ENCODE data around the gene EPB41.
A peak's percentile ranks its signal among the peaks of the same experiment; 100 is the strongest.
"Not testable (repeated sequence)": the region's sequence is repeated elsewhere in the genome, so short reads cannot be mapped to it uniquely, and the experiment has no call there.

EPB41 gene

GRCh38 chr1:28927266-28927647, 12.9 kb downstream of the EPB41 start:
- no peak for DNase-seq (ENCODE audit: low read depth in 2 of 2)

DNA sequence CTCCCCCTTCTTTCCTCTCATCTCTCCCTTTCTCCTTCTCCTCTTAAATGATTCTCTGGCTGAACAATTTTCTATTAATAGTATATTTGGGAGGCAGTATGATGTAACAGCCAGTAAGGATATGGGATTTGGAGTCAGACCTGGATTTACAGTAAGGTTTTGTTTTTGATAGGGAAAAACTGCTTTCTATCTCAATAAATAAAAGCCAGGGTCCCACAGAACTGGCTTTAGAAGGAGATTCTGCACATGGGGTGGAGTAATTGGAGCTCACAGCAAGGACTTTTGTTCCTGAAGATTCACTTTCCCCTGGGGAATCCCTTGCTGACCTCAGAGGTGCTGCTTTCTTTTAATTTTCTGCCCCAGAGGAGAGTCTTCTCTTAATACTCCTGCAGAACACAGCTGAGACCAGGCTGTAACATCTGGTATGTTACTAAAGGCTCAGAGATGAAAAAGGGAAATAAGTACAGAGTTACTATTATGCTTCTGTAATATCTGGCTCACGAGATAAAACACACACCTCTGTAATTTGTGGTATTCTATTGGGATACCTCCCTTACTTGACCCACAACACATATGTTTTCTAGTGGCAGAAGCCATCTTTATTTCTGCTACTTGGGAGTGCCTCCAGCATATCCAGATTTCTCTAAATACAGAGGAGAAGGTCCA, 13.4 kb downstream of the EPB41 start:
- no peak for DNase-seq (ENCODE audit: low read depth in 2 of 2)

- no peak for DNase-seq (ENCODE audit: low read depth in 2 of 2)
Observed at GRCh38 chr1:28928314-28928941, 14.1 kb downstream of the EPB41 start.

DNA sequence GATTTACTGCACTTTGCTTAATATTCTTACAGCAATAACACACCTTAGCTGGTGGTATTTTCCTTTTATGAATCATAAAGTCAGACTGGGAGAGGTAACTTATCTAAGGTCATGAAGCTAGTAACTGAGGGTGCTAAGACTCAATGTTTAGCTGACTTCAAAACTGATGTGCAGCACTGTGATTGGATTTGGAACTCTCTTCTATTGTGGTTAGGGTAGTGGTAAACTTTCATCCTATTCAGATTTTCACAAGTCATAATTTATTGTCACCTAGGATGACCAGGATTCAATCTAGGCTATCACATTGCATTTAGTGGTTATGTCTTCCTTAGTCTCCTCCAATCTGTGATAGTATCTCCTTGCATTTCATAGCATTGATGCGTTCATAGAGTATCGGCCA, 18.9 kb downstream of the EPB41 start:
- DNase-seq (ENCODE audit: low read depth in 2 of 2) = no peak

- no peak for DNase-seq (ENCODE audit: low read depth in 2 of 2)
Observed at GRCh38 chr1:28933918-28934317, 19.5 kb downstream of the EPB41 start.

DNA sequence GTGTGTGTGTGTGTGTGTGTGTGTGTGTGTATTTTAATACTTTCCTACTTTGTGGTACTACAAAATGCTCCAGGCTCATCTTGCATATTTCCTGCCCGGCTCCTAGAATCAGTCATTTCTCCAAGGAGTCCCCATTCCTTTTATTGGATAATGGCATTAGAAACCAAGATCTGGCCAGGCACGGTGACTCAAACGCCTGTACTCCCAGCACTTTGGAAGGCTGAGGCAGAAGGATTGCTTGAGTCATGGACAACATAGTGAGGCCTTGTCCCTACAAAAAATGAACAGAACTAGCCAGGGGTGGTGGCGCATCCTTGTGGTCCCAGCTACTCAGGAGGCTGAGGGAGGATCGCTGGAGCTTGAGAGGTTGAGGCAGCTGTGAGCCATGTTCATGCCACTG, 20.3 kb downstream of the EPB41 start:
- DNase-seq (ENCODE audit: low read depth in 2 of 2) = no peak

GRCh38 chr1:28935293-28935692, 20.9 kb downstream of the EPB41 start:
- DNase-seq (ENCODE audit: low read depth in 2 of 2) = no peak

- no peak for DNase-seq (ENCODE audit: low read depth in 2 of 2)
Observed at GRCh38 chr1:28936094-28936493, 21.7 kb downstream of the EPB41 start.

DNA sequence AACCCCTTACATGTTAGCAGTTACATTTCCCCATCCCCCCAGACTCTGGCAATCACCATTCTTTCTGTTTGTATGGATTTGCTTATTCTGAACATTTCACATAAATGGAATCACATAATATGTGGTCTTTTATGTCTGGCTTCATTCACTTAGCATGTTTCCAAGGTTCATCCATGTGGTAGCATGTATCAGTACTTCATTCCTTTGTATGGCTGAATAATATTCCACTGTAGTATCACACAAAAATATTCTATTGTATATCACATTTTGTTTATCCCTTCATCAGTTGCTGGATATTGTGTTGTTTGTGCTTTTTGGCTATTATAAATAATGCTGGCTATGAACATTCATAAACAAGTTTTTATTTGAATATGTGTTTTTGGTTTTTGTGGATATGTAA, 22.2 kb downstream of the EPB41 start:
- no peak for DNase-seq (ENCODE audit: low read depth in 2 of 2)

DNA sequence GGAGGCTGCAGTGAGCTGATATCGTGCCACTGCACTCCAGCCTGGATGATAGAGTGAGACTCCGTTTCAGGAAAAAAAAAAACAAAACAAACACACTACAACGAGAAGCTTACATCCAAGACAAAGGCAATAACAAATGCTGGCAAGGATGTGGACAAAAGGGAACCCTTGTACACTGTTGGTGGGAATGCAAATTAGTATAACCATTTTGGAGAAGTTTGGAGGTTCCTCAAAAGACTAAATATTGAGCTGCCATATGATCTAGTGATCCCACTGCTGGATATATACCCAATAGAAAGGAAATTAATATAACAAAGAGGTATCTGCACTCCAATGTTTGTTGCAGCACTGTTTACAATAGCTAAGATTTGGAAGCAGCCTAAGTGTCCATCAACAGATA, 29.2 kb downstream of the EPB41 start:
- DNase-seq (ENCODE audit: low read depth in 2 of 2) = not testable (repeated sequence)

DNA sequence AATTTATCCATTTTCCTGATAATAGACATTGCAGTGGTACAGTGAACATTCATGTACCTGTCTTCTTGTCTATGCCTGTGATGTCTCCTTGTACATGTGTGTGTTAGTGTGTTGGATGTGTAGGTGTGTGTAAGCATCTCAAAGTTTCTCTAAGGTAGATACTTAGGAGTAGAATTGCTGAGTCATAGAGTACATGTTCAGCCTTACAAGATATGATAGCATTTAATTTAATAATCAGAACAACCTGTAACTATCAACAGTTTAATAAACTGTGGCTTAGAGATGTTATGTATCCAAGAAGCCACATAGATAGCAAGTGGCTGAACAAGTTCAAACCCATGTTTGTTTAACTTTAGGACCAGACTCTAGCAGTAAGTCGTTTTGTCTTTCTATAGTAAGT, 35.6 kb downstream of the EPB41 start:
- no peak for DNase-seq (ENCODE audit: low read depth in 2 of 2)

GRCh38 chr1:28950449-28950848, 36.1 kb downstream of the EPB41 start:
- no peak for DNase-seq (ENCODE audit: low read depth in 2 of 2)

DNA sequence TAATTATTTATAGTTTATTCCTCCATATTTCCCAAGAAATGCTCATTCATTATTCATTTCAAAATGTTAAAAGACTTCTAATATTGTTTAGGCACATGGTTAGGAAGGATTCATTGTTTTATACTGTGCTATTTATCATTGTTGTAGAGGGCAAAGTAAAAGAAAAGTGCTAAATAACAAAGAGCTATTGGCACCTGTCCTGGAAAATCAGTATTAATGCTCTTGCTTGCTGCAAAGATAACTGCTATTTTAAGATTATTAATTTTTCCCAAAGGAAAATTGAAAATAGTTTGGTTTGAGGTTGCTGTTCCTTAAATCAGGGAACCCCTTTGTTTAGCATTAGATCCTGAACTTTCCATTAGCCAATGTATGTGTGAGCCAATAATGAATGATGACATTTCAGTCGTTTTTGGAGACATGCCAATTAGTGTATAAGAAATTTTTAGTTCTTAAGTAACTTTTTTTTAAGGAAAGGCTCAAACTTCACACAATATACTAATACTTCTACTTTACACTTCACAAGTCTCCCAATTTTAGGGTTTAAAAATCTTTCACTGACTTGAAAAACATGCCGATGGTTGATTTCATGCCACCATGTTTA, 39.9 kb downstream of the EPB41 start:
- no peak for DNase-seq (ENCODE audit: low read depth in 2 of 2)

- DNase-seq (ENCODE audit: low read depth in 2 of 2) = no peak
Observed at GRCh38 chr1:28956038-28956464, 41.7 kb downstream of the EPB41 start.

DNA sequence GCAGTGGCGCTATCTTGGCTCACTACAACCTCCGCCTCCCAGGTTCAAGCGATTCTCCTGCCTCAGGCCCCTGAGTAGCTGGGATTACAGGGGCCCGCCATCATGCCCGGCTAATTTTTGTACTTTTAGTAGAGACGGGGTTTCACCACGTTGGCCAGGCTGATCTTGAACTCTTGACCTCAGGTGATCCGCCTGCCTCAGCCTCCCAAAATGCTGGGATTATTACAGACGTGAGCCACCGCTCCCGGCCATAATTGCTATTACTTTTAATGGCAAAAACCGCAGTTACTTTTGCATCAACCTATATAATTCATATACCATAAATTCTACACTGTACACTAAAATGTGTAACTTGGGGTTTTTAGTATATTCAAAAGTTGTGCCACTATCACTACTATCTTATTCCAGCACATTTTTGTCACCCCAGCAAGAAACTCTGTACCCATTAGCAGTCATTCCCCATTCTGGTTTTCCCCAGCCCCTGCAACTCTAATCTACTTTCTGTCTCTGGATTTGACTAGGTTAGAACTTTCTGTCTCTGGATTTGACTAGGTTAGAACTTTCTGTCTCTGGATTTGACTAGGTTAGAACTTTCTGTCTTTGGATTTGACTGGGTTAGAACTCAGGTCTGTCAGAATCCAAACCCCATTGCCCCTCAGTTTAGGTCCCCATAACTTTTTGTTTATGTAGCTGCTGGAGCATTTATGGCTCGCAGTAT, 47.9 kb downstream of the EPB41 start:
- peak; percentile 11 to 15 for DNase-seq (ENCODE audit: low read depth in 2 of 2)

DNA sequence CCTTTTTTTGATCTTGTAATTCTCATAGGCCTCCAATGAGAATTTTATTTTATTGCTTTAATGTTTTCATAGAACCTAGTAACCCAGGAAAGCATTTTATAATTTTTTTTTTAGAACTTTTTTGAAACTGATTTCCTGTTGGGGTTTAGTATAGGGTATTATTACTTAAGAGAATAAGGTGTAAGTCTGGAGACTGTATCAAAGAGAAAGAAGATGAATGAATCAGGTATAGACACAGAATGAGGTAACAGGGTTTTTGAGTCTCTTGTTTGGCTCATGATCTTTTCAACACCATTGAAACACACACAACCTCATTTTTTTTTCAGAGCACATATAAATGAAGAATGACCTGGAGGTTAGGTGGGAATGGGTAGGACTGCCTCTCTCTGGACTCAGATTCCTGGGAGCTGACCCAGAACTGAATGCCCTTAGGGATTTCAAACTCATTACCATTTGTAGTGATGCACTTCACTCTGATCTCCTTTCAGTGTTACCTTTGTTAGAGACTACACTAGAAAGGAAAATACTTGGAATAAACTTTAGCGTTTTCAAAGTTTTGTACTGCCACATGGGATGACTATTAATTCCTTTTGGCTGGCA, 51.0 kb downstream of the EPB41 start:
- no peak for DNase-seq (ENCODE audit: low read depth in 2 of 2)

DNA sequence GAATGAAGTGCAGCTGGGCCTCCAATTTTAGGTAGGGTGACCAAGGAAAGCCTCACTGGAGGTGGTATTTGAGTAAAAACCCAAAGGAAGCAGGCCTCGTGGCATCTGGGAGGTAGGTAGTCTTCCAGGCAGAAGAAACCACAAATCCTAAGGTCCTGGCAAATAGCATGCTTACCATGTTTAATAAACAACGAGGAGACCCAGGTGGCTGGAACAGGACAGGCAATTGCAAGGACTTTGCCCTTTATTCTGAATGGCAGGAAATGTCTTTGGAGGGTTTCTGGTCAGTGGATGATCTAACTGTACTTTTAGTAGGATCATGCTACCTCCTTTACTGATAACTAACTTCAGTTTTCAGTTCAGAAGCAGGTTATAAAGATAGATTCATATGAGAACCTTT, 52.2 kb downstream of the EPB41 start:
- no peak for DNase-seq (ENCODE audit: low read depth in 2 of 2)

DNA sequence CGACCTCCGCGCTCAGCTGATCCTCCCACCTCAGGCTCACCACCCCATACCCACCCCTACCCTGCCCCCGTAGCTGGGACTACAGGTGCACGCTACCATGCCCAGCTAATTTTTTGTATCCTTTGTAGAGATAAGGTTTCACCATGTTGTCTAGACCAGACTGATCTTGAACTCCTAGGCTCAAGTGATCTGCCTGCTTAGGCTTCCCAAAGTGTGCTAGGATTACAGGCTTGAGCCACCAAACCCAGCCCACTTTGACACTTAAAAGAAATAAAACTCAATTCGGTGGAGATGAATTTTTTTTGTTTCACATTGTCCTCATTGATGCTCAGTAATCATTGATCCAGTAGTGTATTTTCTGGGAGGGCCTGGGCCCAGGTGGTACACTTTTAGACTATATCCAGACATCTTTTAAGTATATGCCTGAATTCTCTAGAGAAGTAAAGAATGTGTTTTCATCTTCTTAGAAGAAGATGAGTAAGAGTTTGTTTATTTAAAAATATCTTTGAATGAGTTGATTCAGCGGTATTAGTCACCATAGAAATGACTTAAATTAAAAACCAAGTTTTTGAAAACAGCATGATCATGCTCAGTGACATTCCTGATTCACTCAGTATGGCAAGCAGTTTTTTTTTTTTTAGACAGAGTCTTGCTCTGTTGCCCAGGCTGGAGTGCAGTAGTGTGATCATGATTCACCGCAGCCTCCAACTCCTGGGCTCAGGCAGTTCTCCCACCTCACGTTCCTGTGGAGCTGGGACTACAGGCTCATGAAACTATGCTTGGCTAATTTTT, 57.8 kb downstream of the EPB41 start:
- DNase-seq (ENCODE audit: low read depth in 2 of 2) = no peak

DNA sequence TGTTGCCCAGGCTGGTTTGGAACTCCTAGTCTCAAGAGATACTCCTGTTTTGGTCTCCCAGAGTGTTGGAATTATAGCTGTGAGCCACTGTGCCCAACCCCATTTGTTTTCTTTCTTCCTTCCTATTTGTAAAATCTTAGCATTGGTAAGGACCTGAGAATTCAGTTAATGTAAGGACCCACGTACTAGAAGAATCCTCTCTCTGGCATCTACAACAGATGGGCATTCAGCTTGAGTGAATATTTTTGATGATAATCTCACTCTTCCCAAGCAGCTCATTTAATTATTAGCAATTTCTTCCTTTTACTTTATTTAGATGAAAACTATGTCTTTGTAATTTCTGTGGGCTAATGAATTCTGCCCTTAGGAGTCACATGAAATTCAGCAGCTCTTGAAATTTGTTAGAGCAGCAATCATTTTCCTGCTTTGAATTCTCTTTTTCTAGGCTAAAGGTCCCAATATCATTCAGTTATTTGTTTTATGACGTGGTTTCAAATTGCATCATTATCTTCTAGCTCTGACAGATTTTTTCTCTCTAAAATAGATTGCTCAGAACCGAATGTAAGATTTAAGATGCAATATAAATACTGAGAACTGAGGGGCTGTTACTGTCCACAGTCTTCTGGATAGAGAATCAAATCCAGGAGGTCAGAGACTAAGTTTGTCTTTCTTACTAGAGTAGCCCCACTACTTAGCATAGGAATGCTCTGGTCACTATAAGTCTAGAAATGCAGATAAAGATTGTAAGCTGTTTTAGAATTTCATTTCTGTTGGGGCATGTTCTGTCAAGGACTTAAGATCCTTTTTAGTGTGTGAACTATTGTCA, 59.4 kb downstream of the EPB41 start:
- DNase-seq (ENCODE audit: low read depth in 2 of 2) = no peak

GRCh38 chr1:28974432-28974831, 60.1 kb downstream of the EPB41 start:
- DNase-seq (ENCODE audit: low read depth in 2 of 2) = no peak

DNA sequence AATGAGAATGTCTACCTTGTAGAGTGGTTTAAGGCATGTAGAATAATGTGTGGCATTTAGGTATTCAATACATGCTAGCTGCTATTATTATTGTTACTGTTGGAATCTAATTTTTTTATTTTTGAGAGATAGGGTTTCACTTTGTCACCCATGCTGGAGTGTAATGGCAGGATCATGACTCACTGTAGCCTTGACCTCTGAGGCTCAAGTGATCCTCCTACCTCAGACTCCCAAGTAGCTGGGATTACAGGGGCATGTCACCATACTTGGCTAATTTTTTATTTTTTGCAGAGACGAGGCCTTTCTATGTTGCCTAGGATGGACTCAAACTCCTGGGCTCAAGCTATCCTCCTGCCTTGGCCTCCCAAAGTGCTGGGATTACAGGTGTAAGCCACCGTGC, 61.9 kb downstream of the EPB41 start:
- no peak for DNase-seq (ENCODE audit: low read depth in 2 of 2)
